GM12874 (cell line): ENCODE data around the gene RAPGEF3.

Experiments
- CTCF ChIP-seq: IDR thresholded peaks from 2 replicates; pipeline ENCODE4 v1.5.1; 2011; ENCODE audit warnings: low read depth, mild to moderate bottlenecking, control low read depth, low read length, moderate library complexity; ENCODE audit not compliant: insufficient read depth

Gene RAPGEF3

GRCh38 chr12:47743311-47743860 is 15.3 kb downstream of the RAPGEF3 start:
- TF ChIP-seq CTCF: no peak

DNA sequence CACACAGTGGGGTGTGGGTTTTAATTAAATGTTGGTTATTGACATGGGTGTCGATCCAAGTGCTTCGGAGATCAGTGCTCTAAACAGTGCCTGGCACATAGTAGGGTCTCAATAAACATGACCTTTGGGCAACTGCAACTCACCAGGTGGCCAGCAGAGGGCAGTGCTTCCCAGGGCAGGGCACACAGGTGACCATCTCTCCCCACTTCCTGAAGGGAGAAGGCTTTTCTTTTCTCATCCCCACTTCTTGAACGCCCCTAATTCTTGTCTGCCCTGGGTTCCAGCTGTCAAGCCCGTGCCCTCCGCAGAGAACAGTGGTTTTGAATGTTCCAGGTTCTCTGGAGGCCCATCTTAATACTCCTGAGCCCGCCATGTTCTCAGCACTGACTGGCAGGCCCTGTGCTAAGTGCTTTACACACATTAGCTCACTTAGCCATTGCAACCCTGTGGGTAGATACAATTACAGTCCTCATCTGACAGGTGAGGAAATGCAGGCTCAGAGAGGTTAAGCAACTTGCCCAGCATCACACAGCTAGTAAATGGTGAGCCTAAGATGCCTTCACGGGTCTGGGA is 16.3 kb downstream of the RAPGEF3 start:
- peak; percentile 97 for TF ChIP-seq CTCF

GRCh38 chr12:47741340-47741703 is 17.4 kb downstream of the RAPGEF3 start:
- TF ChIP-seq CTCF: no peak

DNA sequence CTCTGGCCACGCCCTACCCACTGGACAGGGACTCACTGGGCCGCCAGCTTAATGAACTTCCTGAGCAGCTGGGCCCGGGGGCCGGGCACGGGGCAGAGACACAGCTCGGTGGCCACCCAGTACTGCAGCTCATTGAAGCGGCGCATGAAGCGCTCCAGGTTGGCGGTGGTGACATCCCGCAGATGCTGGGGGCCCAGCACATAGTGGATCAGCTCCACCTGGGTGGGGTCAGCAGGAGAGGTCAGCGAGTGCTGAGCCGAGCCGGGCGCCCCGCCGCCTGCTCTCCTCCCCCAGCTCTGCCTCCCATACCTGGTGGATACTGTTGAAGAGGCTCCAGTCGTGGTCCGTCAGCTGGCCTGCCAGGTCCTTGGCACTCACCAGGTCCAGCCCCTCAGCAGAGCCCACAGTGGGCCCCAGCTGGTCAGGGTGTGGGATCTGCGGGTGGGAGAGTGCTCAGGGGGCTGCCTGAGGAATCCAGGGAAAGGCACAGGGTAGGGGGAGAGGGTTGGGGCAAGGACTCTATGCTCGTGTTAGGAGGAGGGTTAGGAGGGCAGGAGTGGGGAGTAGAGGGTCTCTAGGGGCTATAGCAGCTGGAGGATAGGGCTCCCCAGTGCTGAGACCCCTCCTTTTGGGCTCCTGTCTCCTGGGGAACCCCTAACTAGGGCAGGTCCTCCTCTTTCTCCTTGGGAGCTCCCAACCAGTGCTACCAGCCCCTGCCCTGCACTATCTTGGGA is 17.9 kb downstream of the RAPGEF3 start:
- TF ChIP-seq CTCF: no peak; the same call in 1 of the 2 replicates

DNA sequence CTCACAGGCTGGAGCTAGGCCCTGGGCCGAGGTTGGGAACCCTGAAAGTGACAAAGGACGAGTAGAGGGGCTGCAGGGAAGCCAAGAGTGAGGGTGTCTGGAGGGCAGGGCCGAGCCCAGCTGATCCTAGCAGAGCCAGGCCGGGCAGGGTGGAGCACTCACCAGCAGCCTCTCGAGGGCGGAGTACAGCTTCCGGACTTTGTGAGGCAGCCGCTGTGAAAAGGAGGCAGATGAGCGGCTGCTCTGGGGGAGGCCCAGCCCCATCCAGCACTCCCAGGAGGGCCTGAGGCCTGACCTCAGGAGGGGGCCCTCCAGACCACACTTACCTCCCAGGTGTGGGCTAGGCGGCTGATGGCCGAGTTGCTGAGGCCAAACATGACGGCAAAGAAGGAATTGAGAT is 18.7 kb downstream of the RAPGEF3 start:
- TF ChIP-seq CTCF: no peak

DNA sequence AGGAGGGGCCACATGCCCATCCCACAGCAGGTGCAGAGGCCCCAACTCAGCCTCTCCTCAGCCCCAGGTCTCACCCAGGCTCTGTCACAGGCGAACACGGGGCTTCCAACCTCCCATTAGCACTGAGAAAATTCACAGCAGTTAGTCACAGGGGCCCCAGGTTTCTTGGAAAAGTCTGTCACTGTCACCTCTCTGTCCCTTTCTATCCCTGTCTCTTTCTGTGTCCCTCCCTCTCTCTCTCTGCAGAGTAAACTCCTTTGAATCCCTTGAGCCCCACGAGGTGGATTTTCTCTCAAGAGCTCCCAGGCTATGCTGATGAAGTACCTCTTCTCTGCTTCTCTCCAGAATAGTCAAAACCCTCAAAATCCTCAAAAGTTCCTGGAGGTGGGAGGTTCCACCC is 19.4 kb downstream of the RAPGEF3 start:
- TF ChIP-seq CTCF: no peak

DNA sequence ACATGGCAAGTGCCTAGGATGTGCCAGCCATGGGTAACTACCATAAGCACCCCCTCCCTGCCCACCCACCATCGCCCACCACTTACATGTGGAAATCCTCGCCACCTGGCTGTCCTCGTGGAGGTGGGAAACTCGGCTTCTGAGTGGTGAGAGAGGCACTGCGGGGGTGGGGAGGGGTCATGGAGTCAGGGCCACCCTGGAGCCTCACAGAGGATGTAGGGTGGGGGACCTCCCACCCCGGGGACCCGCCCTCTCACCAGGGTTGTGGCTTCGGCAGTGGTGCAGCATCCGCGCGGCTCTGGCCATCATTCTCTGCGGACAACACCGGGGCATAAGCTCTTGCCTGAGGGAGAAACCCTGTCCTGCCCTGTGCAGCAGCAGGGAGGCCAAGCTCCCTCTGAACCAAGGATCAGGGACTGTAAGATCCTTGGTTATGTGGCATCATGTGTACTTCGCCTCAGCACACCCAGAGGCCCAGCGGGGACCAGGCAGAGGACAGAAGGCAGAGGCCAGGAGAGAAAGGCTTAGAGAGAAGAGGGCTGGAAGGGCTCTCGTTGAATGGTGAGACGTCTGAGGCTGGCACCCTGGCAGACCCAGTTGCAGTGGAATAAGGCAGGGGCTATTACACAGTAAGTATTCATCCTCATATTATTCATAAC is 20.6 kb downstream of the RAPGEF3 start:
- no peak for TF ChIP-seq CTCF
